HEK293 (cell line): Measurements from ENCODE around the gene NXT1.

Source experiments
- CTCF ChIA-PET: fragments of 350-600 bp; formaldehyde crosslinking; extraction: SDS; loops from one replicate; lab custom pipeline; 2021; ENCODE audit warnings: antibody characterized with exemption; lab: Yijun Ruan, JAX
- POLR2A ChIA-PET: fragments of 300-600 bp; formaldehyde crosslinking; extraction: SDS; loops from one replicate; lab custom pipeline; 2020; ENCODE audit warnings: antibody characterized with exemption, inconsistent platforms; lab: Yijun Ruan, JAX
- H3K27ac ChIP-seq: fragments of 200-500 bp; sonication (Bioruptor generic); 2 replicates; pipeline ENCODE4 v1.5.1; 2014; ENCODE audit warnings: low read depth, low read length, control low read depth, inconsistent platforms; ENCODE audit errors: extremely low read depth
- H3K36me3 ChIP-seq, 2 experiments: fragments of 200-500 bp in 1 of 2; sonication (Bioruptor generic) in 1 of 2; 1 replicate in 1 of 2; 2 replicates in 1 of 2; pipeline ENCODE4 v1.5.1; 2014 to 2017; ENCODE audit warnings: inconsistent platforms in 2 of 2, low read length in 2 of 2; ENCODE audit not compliant: control insufficient read depth in 2 of 2, insufficient read depth in 1 of 2
- H3K4me1 ChIP-seq: fragments of 200-500 bp; sonication (Bioruptor generic); 2 replicates; pipeline ENCODE4 v1.5.1; 2014; ENCODE audit warnings: mild to moderate bottlenecking, low read length, inconsistent platforms; ENCODE audit not compliant: control insufficient read depth, insufficient read depth
- H3K4me3 ChIP-seq: 2 replicates; pipeline ENCODE4 v1.5.1; 2011; ENCODE audit warnings: low read depth, mild to moderate bottlenecking, control low read depth, low read length, moderate library complexity
- H3K9me3 ChIP-seq: fragments of 200-500 bp; sonication (Bioruptor generic); 2 replicates; pipeline ENCODE4 v1.5.1; 2014; ENCODE audit warnings: low read depth, low read length, inconsistent platforms; ENCODE audit not compliant: control insufficient read depth, insufficient read depth
- AEBP2 ChIP-seq: fragments of 450-650 bp; formaldehyde crosslinking; IDR thresholded peaks from 2 replicates; pipeline ENCODE4 v1.5.1; 2016; ENCODE audit warnings: missing biosample characterization, missing genetic modification characterization, borderline replicate concordance
- BCL11A ChIP-seq: fragments of 450-650 bp; formaldehyde crosslinking; IDR thresholded peaks from 2 replicates; pipeline ENCODE4 v1.5.1; 2016; ENCODE audit warnings: low read depth, missing biosample characterization, missing genetic modification characterization
- MEIS1 ChIP-seq: sonication (generic); formaldehyde crosslinking; IDR thresholded peaks from 2 replicates; pipeline ENCODE4 v1.8.1; 2022; ENCODE audit warnings: missing genetic modification reagents, mild to moderate bottlenecking, borderline replicate concordance
- SCRT2 ChIP-seq: fragments of 450-650 bp; formaldehyde crosslinking; IDR thresholded peaks from 2 replicates; pipeline ENCODE4 v1.5.1; 2016; ENCODE audit warnings: missing biosample characterization, missing genetic modification characterization
- SP2 ChIP-seq: fragments of 450-650 bp; formaldehyde crosslinking; IDR thresholded peaks from 2 replicates; pipeline ENCODE4 v1.5.1; 2016; ENCODE audit warnings: missing biosample characterization, missing genetic modification characterization
- TRIM28 ChIP-seq: IDR thresholded peaks from 2 replicates; pipeline ENCODE4 v1.6.1; 2011; ENCODE audit warnings: low read length, control low read depth, borderline replicate concordance
- YY1 ChIP-seq: fragments of 450-650 bp; formaldehyde crosslinking; IDR thresholded peaks from 2 replicates; pipeline ENCODE4 v1.5.1; 2018; ENCODE audit warnings: missing biosample characterization, missing genetic modification characterization
- ZNF138 ChIP-seq: fragments of 450-650 bp; formaldehyde crosslinking; IDR thresholded peaks from 2 replicates; pipeline ENCODE4 v1.5.1; 2016; ENCODE audit warnings: missing biosample characterization, missing genetic modification characterization, borderline replicate concordance
- ZNF18 ChIP-seq: fragments of 450-650 bp; formaldehyde crosslinking; IDR thresholded peaks from 2 replicates; pipeline ENCODE4 v1.5.1; 2016; ENCODE audit warnings: missing biosample characterization, missing genetic modification characterization
- ZNF398 ChIP-seq: fragments of 450-650 bp; formaldehyde crosslinking; IDR thresholded peaks from 2 replicates; pipeline ENCODE4 v1.5.1; 2017; ENCODE audit warnings: missing biosample characterization, missing genetic modification characterization
- ZNF513 ChIP-seq: fragments of 450-650 bp; IDR thresholded peaks from 2 replicates; pipeline ENCODE4 v1.5.1; 2018; ENCODE audit warnings: missing biosample characterization, missing genetic modification characterization
- ZNF549 ChIP-seq: fragments of 450-650 bp; IDR thresholded peaks from 2 replicates; pipeline ENCODE4 v1.5.1; 2018; ENCODE audit warnings: missing biosample characterization, missing genetic modification characterization, mild to moderate bottlenecking, inconsistent platforms, moderate library complexity
- ZNF561 ChIP-seq: fragments of 450-650 bp; IDR thresholded peaks from 2 replicates; pipeline ENCODE4 v1.5.1; 2018; ENCODE audit warnings: missing biosample characterization, missing genetic modification characterization, borderline replicate concordance
- ZNF585B ChIP-seq: fragments of 450-650 bp; formaldehyde crosslinking; IDR thresholded peaks from 2 replicates; pipeline ENCODE4 v1.5.1; 2016; ENCODE audit warnings: missing biosample characterization, missing genetic modification characterization
- ZNF626 ChIP-seq: fragments of 450-650 bp; sonication (Bioruptor Pico); formaldehyde crosslinking; IDR thresholded peaks from 2 replicates; pipeline ENCODE4 v1.5.1; 2018; ENCODE audit warnings: missing biosample characterization, missing genetic modification characterization, inconsistent platforms
- ZNF654 ChIP-seq: fragments of 450-650 bp; formaldehyde crosslinking; IDR thresholded peaks from 2 replicates; pipeline ENCODE4 v1.5.1; 2016; ENCODE audit warnings: low read depth, missing biosample characterization, missing genetic modification characterization
- ZNF660 ChIP-seq: fragments of 450-650 bp; IDR thresholded peaks from 2 replicates; pipeline ENCODE4 v1.5.1; 2018; ENCODE audit warnings: missing biosample characterization, mild to moderate bottlenecking, missing genetic modification characterization
- ZNF664 ChIP-seq: fragments of 450-650 bp; formaldehyde crosslinking; IDR thresholded peaks from 2 replicates; pipeline ENCODE4 v1.5.1; 2016; ENCODE audit warnings: missing biosample characterization, missing genetic modification characterization
- ZNF670 ChIP-seq: fragments of 450-650 bp; formaldehyde crosslinking; IDR thresholded peaks from 2 replicates; pipeline ENCODE4 v1.5.1; 2016; ENCODE audit warnings: missing biosample characterization, missing genetic modification characterization, low read depth
- ZNF837 ChIP-seq: fragments of 450-650 bp; formaldehyde crosslinking; IDR thresholded peaks from 2 replicates; pipeline ENCODE4 v1.5.1; 2016; ENCODE audit warnings: missing biosample characterization, missing genetic modification characterization
- ZSCAN23 ChIP-seq: fragments of 450-650 bp; formaldehyde crosslinking; IDR thresholded peaks from 2 replicates; pipeline ENCODE4 v1.5.1; 2016; ENCODE audit warnings: missing biosample characterization, missing genetic modification characterization
- TF ChIP-seq, protein P1 (sequence below): fragments of 450-650 bp; formaldehyde crosslinking; IDR thresholded peaks from 2 replicates; pipeline ENCODE4 v1.5.1; 2017; ENCODE audit warnings: missing biosample characterization, missing genetic modification characterization
- TF ChIP-seq, protein P2 (sequence below): fragments of 450-650 bp; formaldehyde crosslinking; IDR thresholded peaks from 2 replicates; pipeline ENCODE4 v1.5.1; 2016; ENCODE audit warnings: missing biosample characterization, missing genetic modification characterization
- TF ChIP-seq, protein P3 (sequence below): IDR thresholded peaks from 2 replicates; pipeline ENCODE4 v1.6.1; 2011; ENCODE audit warnings: mild to moderate bottlenecking, low read depth, low read length, borderline replicate concordance
- TF ChIP-seq, protein P4 (sequence below): fragments of 450-650 bp; formaldehyde crosslinking; IDR thresholded peaks from 2 replicates; pipeline ENCODE4 v1.5.1; 2016; ENCODE audit warnings: missing biosample characterization, missing genetic modification characterization

The NXT1 gene

GRCh38 chr20:23311947-23312506, 38.6 kb upstream of the NXT1 start (continued):
- TF ChIP-seq SP2 (no peak), ZNF664 (no peak), TRIM28 (no peak), SCRT2 (no peak), ZNF138 (no peak), AEBP2 (tag by site-specific recombination) (no peak), ZNF837 (tag by site-specific recombination) (no peak)

DNA sequence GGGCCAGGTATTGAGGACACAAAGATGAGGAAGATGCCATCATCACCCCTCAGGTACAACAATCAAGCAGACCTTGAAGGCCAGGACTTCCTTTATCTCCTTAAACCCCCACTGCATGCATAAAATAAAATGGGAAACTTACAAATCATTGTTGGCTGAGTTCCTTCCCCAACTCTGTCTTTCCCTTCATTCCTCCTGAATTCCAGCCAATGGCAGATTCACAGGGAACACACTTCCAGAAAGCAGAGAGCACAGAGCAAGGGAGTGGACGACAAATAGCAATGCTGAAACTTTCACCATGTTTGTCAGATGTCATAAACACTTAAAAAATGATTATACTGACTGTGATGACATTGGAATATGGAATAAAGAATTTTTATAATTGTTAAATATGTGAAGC, 37.3 kb upstream of the NXT1 start:
- CTCF ChIA-PET, result interaction anchor here (0.6 to 0.7 kb wide), 2 partner anchors 259 to 882 kb away, joined by 3 read pairs; no protein-coding TSS in a partner anchor
- TF ChIP-seq, protein P1, sequence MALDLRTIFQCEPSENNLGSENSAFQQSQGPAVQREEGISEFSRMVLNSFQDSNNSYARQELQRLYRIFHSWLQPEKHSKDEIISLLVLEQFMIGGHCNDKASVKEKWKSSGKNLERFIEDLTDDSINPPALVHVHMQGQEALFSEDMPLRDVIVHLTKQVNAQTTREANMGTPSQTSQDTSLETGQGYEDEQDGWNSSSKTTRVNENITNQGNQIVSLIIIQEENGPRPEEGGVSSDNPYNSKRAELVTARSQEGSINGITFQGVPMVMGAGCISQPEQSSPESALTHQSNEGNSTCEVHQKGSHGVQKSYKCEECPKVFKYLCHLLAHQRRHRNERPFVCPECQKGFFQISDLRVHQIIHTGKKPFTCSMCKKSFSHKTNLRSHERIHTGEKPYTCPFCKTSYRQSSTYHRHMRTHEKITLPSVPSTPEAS (tag by site-specific recombination), result no peak
- TF ChIP-seq, protein P2, sequence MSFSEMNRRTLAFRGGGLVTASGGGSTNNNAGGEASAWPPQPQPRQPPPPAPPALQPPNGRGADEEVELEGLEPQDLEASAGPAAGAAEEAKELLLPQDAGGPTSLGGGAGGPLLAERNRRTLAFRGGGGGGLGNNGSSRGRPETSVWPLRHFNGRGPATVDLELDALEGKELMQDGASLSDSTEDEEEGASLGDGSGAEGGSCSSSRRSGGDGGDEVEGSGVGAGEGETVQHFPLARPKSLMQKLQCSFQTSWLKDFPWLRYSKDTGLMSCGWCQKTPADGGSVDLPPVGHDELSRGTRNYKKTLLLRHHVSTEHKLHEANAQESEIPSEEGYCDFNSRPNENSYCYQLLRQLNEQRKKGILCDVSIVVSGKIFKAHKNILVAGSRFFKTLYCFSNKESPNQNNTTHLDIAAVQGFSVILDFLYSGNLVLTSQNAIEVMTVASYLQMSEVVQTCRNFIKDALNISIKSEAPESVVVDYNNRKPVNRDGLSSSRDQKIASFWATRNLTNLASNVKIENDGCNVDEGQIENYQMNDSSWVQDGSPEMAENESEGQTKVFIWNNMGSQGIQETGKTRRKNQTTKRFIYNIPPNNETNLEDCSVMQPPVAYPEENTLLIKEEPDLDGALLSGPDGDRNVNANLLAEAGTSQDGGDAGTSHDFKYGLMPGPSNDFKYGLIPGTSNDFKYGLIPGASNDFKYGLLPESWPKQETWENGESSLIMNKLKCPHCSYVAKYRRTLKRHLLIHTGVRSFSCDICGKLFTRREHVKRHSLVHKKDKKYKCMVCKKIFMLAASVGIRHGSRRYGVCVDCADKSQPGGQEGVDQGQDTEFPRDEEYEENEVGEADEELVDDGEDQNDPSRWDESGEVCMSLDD, result no peak
- TF ChIP-seq ZSCAN23 (no peak), ZNF670 (tag by site-specific recombination) (no peak), BCL11A (tag by site-specific recombination) (no peak), ZNF626 (tag by site-specific recombination) (no peak), ZNF18 (tag by site-specific recombination) (no peak), ZNF660 (tag by site-specific recombination) (no peak), ZNF561 (tag by site-specific recombination) (no peak), MEIS1 (CRISPR knock-in tag) (no peak), ZNF549 (tag by site-specific recombination) (no peak), ZNF398 (tag by site-specific recombination) (no peak), ZNF654 (tag by site-specific recombination) (no peak), ZNF585B (tag by site-specific recombination) (no peak), ZNF513 (no peak), YY1 (tag by site-specific recombination) (no peak)
- TF ChIP-seq, protein P3, sequence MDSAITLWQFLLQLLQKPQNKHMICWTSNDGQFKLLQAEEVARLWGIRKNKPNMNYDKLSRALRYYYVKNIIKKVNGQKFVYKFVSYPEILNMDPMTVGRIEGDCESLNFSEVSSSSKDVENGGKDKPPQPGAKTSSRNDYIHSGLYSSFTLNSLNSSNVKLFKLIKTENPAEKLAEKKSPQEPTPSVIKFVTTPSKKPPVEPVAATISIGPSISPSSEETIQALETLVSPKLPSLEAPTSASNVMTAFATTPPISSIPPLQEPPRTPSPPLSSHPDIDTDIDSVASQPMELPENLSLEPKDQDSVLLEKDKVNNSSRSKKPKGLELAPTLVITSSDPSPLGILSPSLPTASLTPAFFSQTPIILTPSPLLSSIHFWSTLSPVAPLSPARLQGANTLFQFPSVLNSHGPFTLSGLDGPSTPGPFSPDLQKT, result no peak
- TF ChIP-seq, protein P4, sequence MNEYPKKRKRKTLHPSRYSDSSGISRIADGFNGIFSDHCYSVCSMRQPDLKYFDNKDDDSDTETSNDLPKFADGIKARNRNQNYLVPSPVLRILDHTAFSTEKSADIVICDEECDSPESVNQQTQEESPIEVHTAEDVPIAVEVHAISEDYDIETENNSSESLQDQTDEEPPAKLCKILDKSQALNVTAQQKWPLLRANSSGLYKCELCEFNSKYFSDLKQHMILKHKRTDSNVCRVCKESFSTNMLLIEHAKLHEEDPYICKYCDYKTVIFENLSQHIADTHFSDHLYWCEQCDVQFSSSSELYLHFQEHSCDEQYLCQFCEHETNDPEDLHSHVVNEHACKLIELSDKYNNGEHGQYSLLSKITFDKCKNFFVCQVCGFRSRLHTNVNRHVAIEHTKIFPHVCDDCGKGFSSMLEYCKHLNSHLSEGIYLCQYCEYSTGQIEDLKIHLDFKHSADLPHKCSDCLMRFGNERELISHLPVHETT (tag by site-specific recombination), result no peak
- TF ChIP-seq, all 188 proteins: peak for 0
- POLR2A ChIA-PET, result no interaction called here

More for the DNA sequence above, 37.3 kb upstream of the NXT1 start:
- no peak overlapping the region for H3K27ac ChIP-seq
- H3K4me1 ChIP-seq, result no peaks in the 10 kb centered on the region
- no peaks in the 10 kb centered on the region for H3K36me3 ChIP-seq
- no peak overlapping the region for H3K4me3 ChIP-seq
- no peaks in the 10 kb centered on the region for H3K9me3 ChIP-seq
